MM.1S (cell line): Measurements from ENCODE around the gene NUBP2.

ENCODE experiments used
- DNase-seq: peaks from one replicate; pipeline ENCODE4 v3.0.0-alpha.2; 2015
- H2AFZ ChIP-seq: fragments of 300-600 bp; sonication (generic); 2 replicates; pipeline ENCODE4 v1.6.0; 2016; ENCODE audit warnings: antibody characterized with exemption, low read length
- H3F3A ChIP-seq: fragments of 300-600 bp; sonication (generic); 2 replicates; pipeline ENCODE4 v1.6.1; 2016; ENCODE audit warnings: mild to moderate bottlenecking, antibody characterized with exemption, low read length, moderate library complexity, mixed read lengths; ENCODE audit not compliant: insufficient read depth
- H3K27ac ChIP-seq: fragments of 300-600 bp; sonication (generic); 2 replicates; pipeline ENCODE4 v1.5.1; 2016; ENCODE audit warnings: mild to moderate bottlenecking, low read length
- H3K27me3 ChIP-seq: fragments of 300-600 bp; sonication (generic); replicated peaks from 2 replicates; pipeline ENCODE4 v1.6.0; 2016; ENCODE audit warnings: low read length; ENCODE audit not compliant: insufficient read depth
- H3K36me3 ChIP-seq: fragments of 300-600 bp; sonication (generic); replicated peaks from 2 replicates; pipeline ENCODE4 v1.6.1; 2016; ENCODE audit warnings: mild to moderate bottlenecking, low read length, mixed read lengths; ENCODE audit not compliant: insufficient read depth
- H3K4me1 ChIP-seq: fragments of 300-600 bp; sonication (generic); 2 replicates; pipeline ENCODE4 v1.6.1; 2016; ENCODE audit warnings: low read length, mixed read lengths
- H3K4me2 ChIP-seq: fragments of 300-600 bp; sonication (generic); 2 replicates; pipeline ENCODE4 v1.6.0; 2016; ENCODE audit warnings: low read depth, low read length
- H3K4me3 ChIP-seq: fragments of 300-600 bp; sonication (generic); 2 replicates; pipeline ENCODE4 v1.5.1; 2016; ENCODE audit warnings: low read length, mixed read lengths
- H3K79me2 ChIP-seq: fragments of 300-600 bp; sonication (generic); 2 replicates; pipeline ENCODE4 v1.6.1; 2016; ENCODE audit warnings: mixed run types, low read length, mixed read lengths
- H3K9ac ChIP-seq: fragments of 300-600 bp; sonication (generic); 2 replicates; pipeline ENCODE4 v1.6.1; 2016; ENCODE audit warnings: low read length, mixed read lengths
- H3K9me2 ChIP-seq: fragments of 300-600 bp; sonication (generic); replicated peaks from 2 replicates; pipeline ENCODE4 v1.6.1; 2016; ENCODE audit warnings: mild to moderate bottlenecking, low read length, mixed read lengths; ENCODE audit not compliant: insufficient read depth
- H3K9me3 ChIP-seq: fragments of 300-600 bp; sonication (generic); replicated peaks from 2 replicates; pipeline ENCODE4 v1.6.1; 2016; ENCODE audit warnings: mild to moderate bottlenecking, low read length, mixed read lengths; ENCODE audit not compliant: insufficient read depth
- H4K20me1 ChIP-seq: fragments of 300-600 bp; sonication (generic); 2 replicates; pipeline ENCODE4 v1.6.1; 2016; ENCODE audit warnings: mild to moderate bottlenecking, low read length, moderate library complexity, mixed read lengths; ENCODE audit not compliant: insufficient read depth
- CTCF ChIP-seq: fragments of 300-600 bp; sonication (generic); IDR thresholded peaks from 2 replicates; pipeline ENCODE4 v1.5.1; 2016; ENCODE audit warnings: antibody characterized with exemption, low read length, mixed read lengths
- EZH2 ChIP-seq: fragments of 300-600 bp; sonication (generic); optimal IDR thresholded peaks from 2 replicates; pipeline ENCODE3; 2017; ENCODE audit warnings: low read depth, mild to moderate bottlenecking, antibody characterized with exemption, low read length, mixed read lengths
- EZH2phosphoT487 ChIP-seq: fragments of 300-600 bp; sonication (generic); IDR thresholded peaks from 2 replicates; pipeline ENCODE4 v1.6.1; 2018; ENCODE audit warnings: antibody characterized with exemption, low read length

NUBP2 gene

GRCh38 chr16:1749152-1750117, 33.3 kb upstream of the NUBP2 start:
- H3K9me3 ChIP-seq: no peaks in the 10 kb centered on the region
- H3F3A ChIP-seq: no peaks in the 10 kb centered on the region
- H3K36me3 ChIP-seq: no peaks in the 10 kb centered on the region
- no peak overlapping the region for H3K9ac ChIP-seq
- no peaks in the 10 kb centered on the region for H3K9me2 ChIP-seq
- H3K27me3 ChIP-seq: no peaks in the 10 kb centered on the region
- no peak overlapping the region for H2AFZ ChIP-seq
- no peaks in the 10 kb centered on the region for H3K79me2 ChIP-seq
- no peak overlapping the region for H3K4me3 ChIP-seq
- no peak for DNase-seq
- no peak overlapping the region for H3K4me2 ChIP-seq
- H3K4me1 ChIP-seq: no peaks in the 10 kb centered on the region
- no peak overlapping the region for H3K27ac ChIP-seq
- H4K20me1 ChIP-seq: no peaks in the 10 kb centered on the region
- TF ChIP-seq EZH2phosphoT487 (no peak), EZH2 (no peak), CTCF (no peak)

GRCh38 chr16:1751946-1752345, 30.8 kb upstream of the NUBP2 start:
- no peaks in the 10 kb centered on the region for H4K20me1 ChIP-seq
- no peak overlapping the region for H3K9ac ChIP-seq
- H3K4me1 ChIP-seq: no peaks in the 10 kb centered on the region
- no peak for DNase-seq
- no peak overlapping the region for H3K4me3 ChIP-seq
- no peak for TF ChIP-seq CTCF
- no peak for TF ChIP-seq EZH2phosphoT487
- TF ChIP-seq EZH2: no peak
- H3K9me2 ChIP-seq: no peaks in the 10 kb centered on the region
- no peaks in the 10 kb centered on the region for H3F3A ChIP-seq
- no peaks in the 10 kb centered on the region for H3K79me2 ChIP-seq
- no peaks in the 10 kb centered on the region for H3K36me3 ChIP-seq
- H3K9me3 ChIP-seq: no peaks in the 10 kb centered on the region
- H3K27ac ChIP-seq: no peak overlapping the region
- H3K27me3 ChIP-seq: no peaks in the 10 kb centered on the region
- H2AFZ ChIP-seq: no peak overlapping the region
- no peak overlapping the region for H3K4me2 ChIP-seq

GRCh38 chr16:1752853-1753252, 29.9 kb upstream of the NUBP2 start:
- H3K4me3 ChIP-seq: no peak overlapping the region
- no peak overlapping the region for H3K27ac ChIP-seq
- H2AFZ ChIP-seq: no peak overlapping the region
- no peaks in the 10 kb centered on the region for H4K20me1 ChIP-seq
- no peak overlapping the region for H3K9ac ChIP-seq
- H3F3A ChIP-seq: no peaks in the 10 kb centered on the region
- H3K4me2 ChIP-seq: no peak overlapping the region
- no peak for DNase-seq
- no peaks in the 10 kb centered on the region for H3K79me2 ChIP-seq
- no peaks in the 10 kb centered on the region for H3K9me2 ChIP-seq
- TF ChIP-seq CTCF: no peak
- TF ChIP-seq EZH2phosphoT487: no peak
- TF ChIP-seq EZH2: no peak
- H3K9me3 ChIP-seq: no peaks in the 10 kb centered on the region
- H3K36me3 ChIP-seq: no peaks in the 10 kb centered on the region
- no peaks in the 10 kb centered on the region for H3K4me1 ChIP-seq
- H3K27me3 ChIP-seq: no peaks in the 10 kb centered on the region
